ENCODE results near the gene CEP112.

Gene CEP112

GRCh38 chr17:66200685-66201092, 8.8 kb upstream of the CEP112 start:
- Histone ChIP-seq H3K4me3 (0 out of 2 replicates have a peak overlapping the region, but pooled peaks have one; percentile 12), H3K27ac (peak overlapping the region; percentile 75), H3K36me3 (ENCODE audit: insufficient read depth, low read length) (no peaks in the 10 kb centered on the region), H3K9me3 (ENCODE audit: low read depth, low read length) (no peaks in the 10 kb centered on the region), H3K9ac (ENCODE audit: insufficient read length) (no peak overlapping the region)
- TF ChIP-seq FOXP2 (optimal IDR thresholded peaks at IDR 0.05; ENCODE audit: control extremely low read depth, extremely low read length, insufficient read depth): peak; percentile 81
- TF ChIP-seq POLR2AphosphoS5 (IDR thresholded peaks at IDR 0.05; ENCODE audit: borderline replicate concordance, low read depth, low read length): no peak; the same call in 1 of the 2 replicates
- peak; percentile 84 for DNase-seq (ENCODE audit: low read depth, low spot score)

GRCh38 chr17:66198242-66198641, 6.3 kb upstream of the CEP112 start:
- no peaks in the 10 kb centered on the region for H3K9me3 ChIP-seq (ENCODE audit: low read depth, low read length)
- DNase-seq (ENCODE audit: low read depth, low spot score): no peak
- H3K27ac ChIP-seq: no peak overlapping the region
- no peaks in the 10 kb centered on the region for H3K36me3 ChIP-seq (ENCODE audit: insufficient read depth, low read length)
- no peak for TF ChIP-seq FOXP2 (optimal IDR thresholded peaks at IDR 0.05; ENCODE audit: control extremely low read depth, extremely low read length, insufficient read depth)
- TF ChIP-seq EZH2 (IDR thresholded peaks at IDR 0.05): no peak
- TF ChIP-seq POLR2AphosphoS5 (IDR thresholded peaks at IDR 0.05; ENCODE audit: borderline replicate concordance, low read depth, low read length): no peak
- no peak overlapping the region for H3K4me3 ChIP-seq
- no peak overlapping the region for H3K9ac ChIP-seq (ENCODE audit: insufficient read length)

- Histone ChIP-seq H3K36me3 (ENCODE audit: insufficient read depth, low read length) (no peaks in the 10 kb centered on the region), H3K9ac (ENCODE audit: insufficient read length) (no peak overlapping the region), H3K9me3 (ENCODE audit: low read depth, low read length) (no peaks in the 10 kb centered on the region), H3K4me3 (peak overlapping the region; percentile 80), H3K27ac (peak overlapping the region; percentile 45; the same call in 1 of the 2 replicates)
- no peak for DNase-seq (ENCODE audit: low read depth, low spot score)
- TF ChIP-seq FOXP2 (optimal IDR thresholded peaks at IDR 0.05; ENCODE audit: control extremely low read depth, extremely low read length, insufficient read depth): no peak
- no peak for TF ChIP-seq EZH2 (IDR thresholded peaks at IDR 0.05)
Observed at GRCh38 chr17:66192378-66192687, 400 bp upstream of the CEP112 start.

GRCh38 chr17:66190738-66191592, 968 bp downstream of the CEP112 start:
- peak overlapping the region; percentile 13; the same call in 1 of the 2 replicates for H3K27ac ChIP-seq

GRCh38 chr17:66187718-66188117, 4.2 kb downstream of the CEP112 start:
- no peak for DNase-seq (ENCODE audit: low read depth, low spot score)
- Histone ChIP-seq H3K36me3 (ENCODE audit: insufficient read depth, low read length) (peaks cover 2% of the 10 kb centered on the region; the same call in 1 of the 2 replicates), H3K4me3 (no peak overlapping the region), H3K9ac (ENCODE audit: insufficient read length) (no peak overlapping the region), H3K9me3 (ENCODE audit: low read depth, low read length) (no peaks in the 10 kb centered on the region), H3K27ac (no peak overlapping the region)
- TF ChIP-seq FOXP2 (optimal IDR thresholded peaks at IDR 0.05; ENCODE audit: control extremely low read depth, extremely low read length, insufficient read depth) (no peak), POLR2AphosphoS5 (IDR thresholded peaks at IDR 0.05; ENCODE audit: borderline replicate concordance, low read depth, low read length) (no peak), EZH2 (IDR thresholded peaks at IDR 0.05) (no peak)

More at GRCh38 chr17:66190738-66191592, 968 bp downstream of the CEP112 start:
- TF ChIP-seq FOXP2 (optimal IDR thresholded peaks at IDR 0.05; ENCODE audit: control extremely low read depth, extremely low read length, insufficient read depth) (no peak), POLR2AphosphoS5 (IDR thresholded peaks at IDR 0.05; ENCODE audit: borderline replicate concordance, low read depth, low read length) (no peak), EZH2 (IDR thresholded peaks at IDR 0.05) (no peak)
- H3K9ac ChIP-seq (ENCODE audit: insufficient read length): peak overlapping the region; percentile 87
- H3K4me3 ChIP-seq: peak overlapping the region; percentile 80
- no peaks in the 10 kb centered on the region for H3K9me3 ChIP-seq (ENCODE audit: low read depth, low read length)
- DNase-seq (ENCODE audit: low read depth, low spot score): no peak
- no peaks in the 10 kb centered on the region for H3K36me3 ChIP-seq (ENCODE audit: insufficient read depth, low read length)

- H3K36me3 ChIP-seq (ENCODE audit: insufficient read depth, low read length): peaks cover 20% of the 10 kb centered on the region
- no peak overlapping the region for H3K4me3 ChIP-seq
- DNase-seq (ENCODE audit: low read depth, low spot score): no peak
- TF ChIP-seq FOXP2 (optimal IDR thresholded peaks at IDR 0.05; ENCODE audit: control extremely low read depth, extremely low read length, insufficient read depth) (no peak), POLR2AphosphoS5 (IDR thresholded peaks at IDR 0.05; ENCODE audit: borderline replicate concordance, low read depth, low read length) (no peak), EZH2 (IDR thresholded peaks at IDR 0.05) (no peak)
- no peak overlapping the region for H3K27ac ChIP-seq
- no peak overlapping the region for H3K9ac ChIP-seq (ENCODE audit: insufficient read length)
- no peaks in the 10 kb centered on the region for H3K9me3 ChIP-seq (ENCODE audit: low read depth, low read length)
Observed at GRCh38 chr17:66185862-66186261, 6.1 kb downstream of the CEP112 start.

- DNase-seq (ENCODE audit: low read depth, low spot score): no peak
- H3K9me3 ChIP-seq (ENCODE audit: low read depth, low read length): no peaks in the 10 kb centered on the region
- no peak overlapping the region for H3K9ac ChIP-seq (ENCODE audit: insufficient read length)
- H3K36me3 ChIP-seq (ENCODE audit: insufficient read depth, low read length): peaks cover 30% of the 10 kb centered on the region
- H3K4me3 ChIP-seq: no peak overlapping the region
- TF ChIP-seq FOXP2 (optimal IDR thresholded peaks at IDR 0.05; ENCODE audit: control extremely low read depth, extremely low read length, insufficient read depth) (no peak), EZH2 (IDR thresholded peaks at IDR 0.05) (no peak), POLR2AphosphoS5 (IDR thresholded peaks at IDR 0.05; ENCODE audit: borderline replicate concordance, low read depth, low read length) (no peak)
- no peak overlapping the region for H3K27ac ChIP-seq
Observed at GRCh38 chr17:66184392-66184791, 7.5 kb downstream of the CEP112 start.

- TF ChIP-seq POLR2AphosphoS5 (IDR thresholded peaks at IDR 0.05; ENCODE audit: borderline replicate concordance, low read depth, low read length) (no peak), EZH2 (IDR thresholded peaks at IDR 0.05) (no peak), FOXP2 (optimal IDR thresholded peaks at IDR 0.05; ENCODE audit: control extremely low read depth, extremely low read length, insufficient read depth) (no peak)
- Histone ChIP-seq H3K9me3 (ENCODE audit: low read depth, low read length) (no peaks in the 10 kb centered on the region), H3K4me3 (no peak overlapping the region), H3K36me3 (ENCODE audit: insufficient read depth, low read length) (peaks cover 31% of the 10 kb centered on the region), H3K27ac (no peak overlapping the region), H3K9ac (ENCODE audit: insufficient read length) (no peak overlapping the region)
- no peak for DNase-seq (ENCODE audit: low read depth, low spot score)
Observed at GRCh38 chr17:66183529-66183928, 8.4 kb downstream of the CEP112 start.

Measured in SK-N-MC (cell line).